Raji (cell line): ENCODE measurements around the gene MFSD11.
A peak's percentile ranks its signal among the peaks of the same experiment; 100 is the strongest.

Experiments
- POLR2A ChIP-seq: IDR thresholded peaks from 2 replicates; pipeline ENCODE4 v1.6.1; 2011; ENCODE audit warnings: low read depth, low read length, control low read depth; ENCODE audit not compliant: insufficient read depth

Gene MFSD11

DNA sequence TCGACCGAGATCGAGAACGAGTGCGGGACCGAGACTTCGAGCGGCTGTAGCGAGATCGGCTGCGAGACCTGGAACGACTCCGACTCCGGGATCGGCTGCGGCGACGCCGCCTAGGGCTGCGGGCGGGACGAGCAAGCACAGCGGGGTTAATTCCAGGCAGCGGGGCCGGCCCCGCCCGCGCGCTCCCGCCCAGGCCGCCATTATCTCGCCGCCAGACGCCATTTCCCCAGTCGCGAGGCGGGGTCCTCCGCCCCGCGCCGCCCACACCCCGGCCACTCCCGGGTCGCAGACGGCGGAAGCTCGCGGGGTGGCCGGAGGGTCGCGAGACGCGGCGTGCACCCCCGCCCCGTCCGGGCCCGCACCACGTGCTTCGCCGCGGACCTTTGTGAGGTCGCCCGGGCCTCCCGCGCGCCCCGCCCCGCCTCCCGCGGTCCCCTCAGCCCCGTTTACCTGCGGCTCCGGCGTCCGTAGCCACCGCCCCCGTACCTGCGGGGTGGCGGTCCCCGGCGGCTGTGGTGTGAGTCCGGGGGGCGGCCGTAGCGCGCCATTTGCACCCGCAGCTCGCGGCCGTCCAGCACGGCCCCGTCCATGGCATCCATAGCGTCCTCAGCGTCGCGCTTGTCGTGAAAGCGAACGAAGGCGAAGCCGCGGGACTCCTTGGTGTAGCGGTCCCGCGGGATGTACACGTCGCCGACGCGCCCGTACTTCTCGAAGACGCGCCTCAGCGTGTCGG, 1.4 kb upstream of the MFSD11 start:
- TF ChIP-seq POLR2A = no peak

DNA sequence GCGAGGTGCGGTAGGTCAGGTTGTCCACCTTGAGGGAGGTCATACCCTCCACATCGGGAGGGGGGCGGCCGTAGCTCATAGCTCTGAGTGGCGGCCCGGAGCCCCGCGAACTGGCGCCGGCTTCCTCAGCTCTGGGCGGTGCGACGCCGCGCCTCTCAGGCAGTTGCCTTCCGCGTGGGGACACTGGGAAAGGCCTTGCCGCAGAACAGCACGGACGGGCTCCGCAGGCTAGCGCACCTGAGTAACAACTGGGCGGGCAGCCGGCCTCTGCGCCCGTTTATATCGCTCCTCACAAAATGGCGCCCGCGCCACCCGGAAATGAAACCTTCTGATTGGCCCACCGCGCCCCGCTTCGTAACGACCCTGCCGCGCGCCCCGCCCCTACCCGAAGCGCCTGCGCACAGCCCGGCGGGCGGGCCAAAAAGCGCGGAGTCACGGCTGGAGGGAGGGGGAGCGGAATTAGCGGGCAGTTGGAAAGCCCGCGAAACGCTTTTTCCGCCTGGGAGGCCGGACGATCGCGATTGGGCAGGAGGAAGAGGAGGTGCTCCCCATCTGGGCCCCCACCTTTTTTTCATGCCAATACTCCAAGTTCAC, 740 bp upstream of the MFSD11 start, which contains the start of gene SRSF2:
TSS of gene SRSF2 (minus strand) at position 250 of the 594 bp plus-strand sequence. CDS start at position 79, 171 bp downstream.
- TF ChIP-seq POLR2A = peak; percentile 99

DNA sequence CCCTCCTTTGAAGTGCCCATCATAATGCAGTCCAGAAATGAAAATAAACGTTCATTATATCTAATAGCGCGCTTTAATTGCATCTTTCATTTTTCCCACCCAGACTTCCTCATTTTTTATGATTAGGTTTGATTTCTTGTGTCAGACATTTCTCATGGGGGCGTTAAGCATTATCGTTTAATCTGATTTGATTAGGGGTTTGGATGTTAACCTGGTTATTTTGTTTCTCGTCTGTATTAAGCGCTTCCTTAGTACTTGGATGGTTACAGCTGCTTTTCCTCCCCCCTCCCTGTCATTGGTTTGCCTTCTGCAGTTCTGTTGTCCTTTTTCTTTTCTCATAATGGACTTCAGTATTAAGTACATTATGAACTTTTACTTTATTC, 540 bp downstream of the MFSD11 start:
- TF ChIP-seq POLR2A = no peak

DNA sequence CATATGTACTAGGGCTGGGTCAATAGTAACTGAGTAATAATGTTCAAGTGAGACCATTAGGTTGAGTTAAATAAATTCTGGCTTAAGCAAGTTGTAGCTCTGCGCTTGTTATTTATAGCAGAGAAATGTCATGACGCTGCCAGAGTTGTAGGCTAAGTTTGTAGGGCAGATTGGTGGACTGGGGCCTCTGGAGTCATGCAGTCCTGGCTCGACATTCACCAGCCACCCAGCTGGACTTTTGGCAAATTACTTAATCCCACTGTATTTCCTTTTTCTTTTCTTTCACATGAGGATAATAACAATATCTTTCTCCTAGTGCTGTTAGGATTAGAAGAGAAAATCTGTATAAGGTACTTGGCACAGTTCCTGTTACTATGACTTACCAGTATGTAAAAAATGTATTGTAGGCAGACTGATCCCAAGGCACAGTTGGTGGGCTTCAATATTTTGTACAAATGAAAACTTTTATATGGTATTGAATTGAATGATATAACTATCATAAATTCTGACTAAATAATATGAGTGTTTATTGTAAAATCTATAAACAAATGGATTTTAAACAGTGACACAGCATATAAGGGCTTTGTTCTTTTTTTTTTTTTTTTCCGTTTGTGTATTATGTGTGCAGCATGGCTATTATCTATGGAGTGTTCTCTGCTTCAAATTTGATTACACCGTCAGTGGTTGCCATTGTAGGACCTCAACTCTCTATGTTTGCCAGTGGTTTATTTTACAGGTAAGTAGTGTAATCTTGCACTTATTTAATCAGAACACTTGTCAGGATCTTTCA, 2.6 kb downstream of the MFSD11 start:
- TF ChIP-seq POLR2A = no peak

DNA sequence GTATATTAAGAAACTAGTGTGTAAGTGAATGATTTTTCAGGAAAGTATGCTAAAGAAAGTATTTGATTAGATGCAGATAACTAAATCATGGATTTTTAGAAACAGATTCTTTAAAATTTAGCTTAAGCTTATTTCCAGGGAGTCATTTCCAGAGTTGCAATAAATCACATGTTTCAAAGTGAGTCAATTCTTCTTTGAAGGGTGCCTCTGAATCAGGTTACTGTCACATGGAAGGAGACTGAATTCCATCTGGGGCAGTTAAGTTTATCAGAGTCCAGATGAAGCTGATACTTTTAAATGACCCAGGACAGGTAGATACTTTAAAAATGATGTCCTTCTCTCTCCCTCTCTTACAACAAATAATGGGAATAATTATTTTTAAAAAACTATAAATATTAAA, 5.0 kb downstream of the MFSD11 start:
- no peak for TF ChIP-seq POLR2A

DNA sequence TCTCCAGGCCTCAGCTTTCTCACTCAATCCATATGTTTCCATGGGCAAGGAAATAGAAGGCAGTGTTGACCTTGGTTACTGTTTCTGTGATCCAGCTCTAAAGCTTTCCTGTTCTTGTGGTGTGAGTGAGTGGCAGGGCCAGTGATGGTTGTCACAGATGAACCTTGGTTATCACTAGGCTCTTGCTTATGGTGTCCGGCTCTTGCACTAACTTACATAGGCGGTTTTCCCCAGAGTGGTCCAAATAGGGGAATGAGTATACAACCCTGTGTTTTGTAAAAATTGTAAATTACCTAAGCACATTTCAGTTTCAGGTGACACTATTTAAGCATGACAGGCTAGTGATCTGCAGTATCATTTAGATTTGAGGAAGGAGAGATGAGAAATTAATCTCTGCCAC, 6.8 kb downstream of the MFSD11 start:
- TF ChIP-seq POLR2A = no peak

DNA sequence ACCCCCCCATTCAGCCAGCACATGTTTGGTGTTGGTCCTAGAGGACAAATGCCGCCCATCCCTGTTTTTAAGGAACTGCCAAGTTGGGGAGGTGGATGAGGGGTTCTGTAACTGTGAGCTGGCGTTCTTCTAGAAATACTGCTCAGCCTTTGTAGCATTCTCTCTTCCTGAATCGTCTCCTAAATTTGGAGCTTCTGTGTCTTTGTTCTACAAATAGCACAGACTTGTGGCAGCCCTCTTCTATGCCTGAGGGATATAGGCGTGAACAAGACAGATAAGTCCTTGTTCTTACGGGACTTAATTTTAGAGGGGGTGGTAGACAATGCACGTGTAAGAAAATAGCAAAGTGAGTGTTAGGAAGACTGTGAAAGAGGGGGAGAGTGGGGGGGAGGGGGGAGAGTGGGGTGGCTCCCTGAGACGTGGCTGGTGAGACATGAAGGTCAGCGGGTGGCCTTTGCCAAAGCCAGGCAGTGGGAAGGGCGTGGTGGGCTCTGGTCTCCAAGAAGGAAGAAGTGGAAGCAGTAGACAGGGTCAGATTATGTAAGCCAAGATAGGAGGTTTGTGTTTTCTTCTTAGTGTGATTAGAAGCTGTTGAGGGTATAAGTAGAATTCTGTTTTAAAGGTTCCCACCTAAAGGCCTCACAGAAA, 9.9 kb downstream of the MFSD11 start:
- TF ChIP-seq POLR2A = no peak

DNA sequence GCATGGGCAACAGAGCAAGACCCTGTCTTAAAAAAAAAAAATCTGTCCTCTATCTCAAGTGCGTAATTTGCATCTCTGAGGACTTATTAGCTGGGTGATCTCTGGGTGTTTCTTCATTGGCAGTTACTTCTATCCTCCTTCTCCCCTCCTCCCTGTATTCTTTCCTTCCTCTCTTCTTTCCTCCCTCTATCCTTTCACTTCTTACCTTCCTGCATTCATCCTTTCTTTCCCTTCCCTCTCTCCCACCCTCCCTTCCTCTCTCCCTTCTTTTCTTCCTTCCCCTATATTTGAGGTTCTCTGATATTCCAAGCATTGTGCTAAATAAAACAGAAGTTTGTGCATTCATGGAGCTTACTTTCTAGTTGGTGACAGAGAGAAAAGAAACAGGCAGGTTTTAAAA, 10.7 kb downstream of the MFSD11 start:
- no peak for TF ChIP-seq POLR2A

DNA sequence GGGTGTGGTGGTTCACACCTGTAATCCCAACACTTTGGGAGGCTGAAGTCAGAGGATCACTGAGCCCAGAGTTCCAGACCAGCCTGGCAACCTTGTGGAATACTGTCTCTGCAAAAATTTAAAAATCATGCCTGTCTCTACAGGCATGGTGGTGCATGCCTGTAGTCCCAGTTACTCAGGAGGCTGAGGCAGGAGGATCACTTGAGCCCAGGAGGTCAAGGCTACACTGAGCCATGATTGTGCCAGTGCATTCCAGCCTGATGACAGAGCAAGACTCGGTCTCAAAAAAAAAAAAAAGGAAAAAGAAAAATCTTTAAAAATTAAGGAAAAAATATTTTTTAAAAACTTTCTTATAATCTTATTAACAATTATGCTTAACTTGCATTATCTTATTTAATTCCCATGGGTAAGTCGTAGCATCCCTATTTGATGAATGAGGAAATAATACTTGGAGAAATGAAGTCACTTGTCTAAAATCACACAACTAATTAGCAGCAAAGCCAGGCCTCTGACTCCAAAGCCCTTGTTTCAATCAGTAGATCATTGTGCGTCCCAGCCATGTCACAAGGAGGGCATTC, 13.6 kb downstream of the MFSD11 start:
- no peak for TF ChIP-seq POLR2A

DNA sequence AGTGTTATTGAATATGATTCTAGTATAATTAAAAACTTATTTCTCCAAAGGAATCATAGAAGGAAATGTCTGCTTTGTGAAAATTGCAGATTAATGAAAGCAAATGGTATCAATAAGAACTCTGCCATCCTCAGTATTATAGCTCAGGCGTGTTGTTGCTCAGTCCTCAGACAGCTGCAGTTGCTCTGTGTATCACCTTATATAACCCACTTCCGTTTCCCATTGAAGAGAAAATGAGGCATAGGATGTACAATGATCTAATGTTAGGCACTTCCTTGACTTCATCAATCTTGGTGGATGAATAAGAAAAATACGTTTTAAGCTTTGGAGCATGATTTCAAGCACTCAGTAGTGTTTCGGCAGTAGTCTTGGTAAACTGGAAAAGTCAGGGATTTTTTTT, 14.1 kb downstream of the MFSD11 start:
- no peak for TF ChIP-seq POLR2A

DNA sequence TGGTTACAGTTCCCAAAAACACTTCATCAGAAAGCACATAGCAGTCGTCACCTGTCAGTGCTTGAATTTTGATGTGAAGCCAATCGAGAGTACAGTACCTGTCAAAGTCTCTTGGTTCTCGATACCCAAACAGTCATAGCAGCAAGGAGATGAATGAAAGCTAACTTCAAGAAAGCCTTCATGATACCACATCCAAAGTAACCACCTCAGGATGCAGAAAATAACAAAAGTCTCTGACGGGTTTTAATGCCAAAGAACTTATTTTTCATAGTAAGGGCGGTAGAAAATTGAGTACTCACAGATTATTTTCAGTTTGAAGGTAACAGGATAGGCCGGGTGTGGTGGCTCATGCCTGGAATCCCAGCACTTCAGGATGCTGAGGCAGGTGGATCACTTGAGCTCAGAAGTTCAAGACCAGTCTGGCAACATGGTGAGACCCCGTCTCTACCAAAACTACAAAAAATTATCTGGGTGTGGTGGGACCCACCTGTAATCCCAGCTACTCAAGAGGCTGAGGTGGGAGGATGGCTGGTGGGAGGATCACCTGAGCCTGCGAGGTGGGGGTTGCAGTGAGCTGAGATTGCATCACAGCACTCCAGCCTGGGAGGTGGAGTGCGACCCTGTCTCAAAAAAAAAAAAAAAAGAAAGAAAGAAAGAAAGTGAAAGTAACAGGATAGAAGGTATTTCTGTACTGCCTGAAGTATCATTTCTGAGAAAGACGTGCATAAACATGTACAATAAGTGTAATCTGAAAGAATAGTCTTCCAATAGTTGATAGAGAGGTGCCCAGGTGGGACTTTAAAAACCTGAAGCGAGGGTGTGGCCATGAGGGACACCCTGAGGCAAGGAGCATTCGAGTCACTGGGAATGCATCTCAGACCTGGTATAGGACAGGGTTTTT, 15.4 kb downstream of the MFSD11 start:
- no peak for TF ChIP-seq POLR2A

DNA sequence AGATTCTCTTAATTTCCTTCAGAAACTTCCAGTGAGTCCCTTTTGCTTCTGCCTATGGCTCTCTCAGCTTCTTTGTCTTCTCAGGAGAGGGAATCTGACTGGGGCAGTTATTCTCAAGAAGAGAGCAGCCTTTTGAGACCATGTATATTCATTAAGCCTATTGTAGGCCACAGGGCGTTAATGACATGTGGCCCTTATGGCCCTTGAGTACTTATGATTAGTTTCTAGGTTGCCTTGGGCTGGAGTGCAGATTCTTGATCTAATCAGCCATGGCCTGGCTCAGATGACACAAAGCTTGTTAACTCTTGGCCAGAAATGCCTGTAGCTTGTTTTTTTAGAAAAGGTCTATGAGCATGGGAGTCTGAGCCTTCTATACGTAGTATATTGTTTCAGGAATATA, 17.4 kb downstream of the MFSD11 start:
- TF ChIP-seq POLR2A = no peak

DNA sequence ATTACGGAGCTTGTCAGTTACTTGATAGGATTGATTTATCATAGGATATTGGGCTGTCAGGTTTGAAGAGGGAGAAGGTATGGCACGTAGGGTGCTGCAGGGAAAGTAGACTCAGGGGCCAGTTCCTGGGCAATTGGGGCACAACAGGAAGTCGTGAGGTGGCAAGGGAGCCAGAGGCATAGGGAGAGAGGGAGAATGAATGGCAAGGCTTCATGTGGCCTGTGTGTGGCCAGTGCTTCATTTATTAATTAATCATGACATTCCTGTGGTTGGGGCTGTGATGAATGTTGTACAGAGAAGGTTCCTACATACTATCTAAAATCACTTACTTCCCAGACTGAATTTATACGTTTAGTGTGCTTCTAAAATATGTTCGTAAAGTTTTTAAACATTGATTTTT, 19.3 kb downstream of the MFSD11 start:
- TF ChIP-seq POLR2A = no peak

DNA sequence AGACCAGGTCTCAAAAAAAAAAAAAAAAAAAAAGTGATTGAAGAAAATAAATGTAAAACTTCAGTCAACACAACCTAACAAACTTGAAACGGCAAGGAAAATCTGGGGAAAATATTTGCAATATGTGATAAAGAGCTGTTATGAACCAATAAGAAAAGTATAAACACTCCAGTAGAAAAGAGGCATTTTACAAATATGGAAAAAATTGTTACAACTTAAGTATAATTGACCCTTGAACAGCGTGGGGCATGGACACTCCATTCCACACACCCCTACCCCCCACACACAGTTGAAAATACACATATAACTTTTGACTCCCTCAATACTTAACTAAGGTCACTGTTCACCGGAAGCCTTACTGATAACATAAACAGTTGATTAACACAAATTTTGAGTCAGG, 20.7 kb downstream of the MFSD11 start:
- no peak for TF ChIP-seq POLR2A
